ENCODE data around the gene XBP1. TPM values are rescaled to one million over a fixed set of nuclear protein-coding genes. Genes with fewer than 3 reads are reported as not detected.

XBP1 gene
- total and polyA plus RNA-seq, 4 donors: 303 to 705 (median 605) TPM

GRCh38 chr22:28830441-28830840 is 30.1 kb upstream of the XBP1 start:
- H3K9ac ChIP-seq (ENCODE audit: low read depth in 1 of 2, low read length in 2 of 2): no peak overlapping the region
- H3K27ac ChIP-seq (ENCODE audit: low read depth in 1 of 2, low read length in 2 of 2): peak overlapping the region in 1 of 2 donors; percentile 79
- H3K36me3 ChIP-seq (ENCODE audit: control insufficient read depth in 4 of 4, insufficient read depth in 3 of 4, low read depth in 1 of 4, low read length in 3 of 4): no peaks in the 10 kb centered on the region
- WGBS: 96% methylated on average over 3 of the region's 3 CpGs
- peaks cover 4 to 18% (median 14%) of the 10 kb centered on the region in 4 donors for H3K4me1 ChIP-seq (ENCODE audit: control insufficient read depth in 4 of 4, insufficient read depth in 4 of 4, low read length in 3 of 4)
- TF ChIP-seq FOXA2 (IDR thresholded peaks at IDR 0.05) (no peak), ATF3 (IDR thresholded peaks at IDR 0.05) (no peak), SP1 (IDR thresholded peaks at IDR 0.05) (no peak), EGR1 (IDR thresholded peaks at IDR 0.05; ENCODE audit: low read depth in 2 of 2) (no peak)
- no peaks in the 10 kb centered on the region for H3K9me3 ChIP-seq (ENCODE audit: control insufficient read depth in 4 of 4, low read length in 3 of 4)
- no peak for DNase-seq (ENCODE audit: low spot score)
- H3K27me3 ChIP-seq (ENCODE audit: control insufficient read depth in 4 of 4, insufficient read depth in 4 of 4, low read length in 3 of 4): no peaks in the 10 kb centered on the region
- H3K4me3 ChIP-seq (ENCODE audit: low read depth in 1 of 3, low read length in 3 of 3): no peak overlapping the region

- H3K9ac ChIP-seq (ENCODE audit: low read depth in 1 of 2, low read length in 2 of 2): peak overlapping the region in 1 of 2 donors; percentile 74
- DNase-seq (ENCODE audit: low spot score): peak; percentile 83
- no peaks in the 10 kb centered on the region for H3K9me3 ChIP-seq (ENCODE audit: control insufficient read depth in 4 of 4, low read length in 3 of 4)
- peak overlapping the region; percentile 67 to 79 for H3K27ac ChIP-seq (ENCODE audit: low read depth in 1 of 2, low read length in 2 of 2)
- H3K36me3 ChIP-seq (ENCODE audit: control insufficient read depth in 4 of 4, insufficient read depth in 3 of 4, low read depth in 1 of 4, low read length in 3 of 4): no peaks in the 10 kb centered on the region
- H3K4me1 ChIP-seq (ENCODE audit: control insufficient read depth in 4 of 4, insufficient read depth in 4 of 4, low read length in 3 of 4): peaks cover 4 to 18% (median 14%) of the 10 kb centered on the region in 4 donors
- TF ChIP-seq EGR1 (IDR thresholded peaks at IDR 0.05; ENCODE audit: low read depth in 2 of 2) (no peak), JUND (IDR thresholded peaks at IDR 0.05) (peak in 1 of 2 donors; percentile 13), GABPA (IDR thresholded peaks at IDR 0.05 in 1 of 2, conservative IDR thresholded peaks at IDR 0.05 in 1 of 2) (no peak), HNF4A (conservative IDR thresholded peaks at IDR 0.05) (peak; percentile 49 to 54), SP1 (IDR thresholded peaks at IDR 0.05) (peak; percentile 39), FOXA1 (IDR thresholded peaks at IDR 0.05) (no peak), ATF3 (IDR thresholded peaks at IDR 0.05) (no peak), RAD21 (IDR thresholded peaks at IDR 0.05) (peak; percentile 98 to 100), TAF1 (conservative IDR thresholded peaks at IDR 0.05) (no peak), RXRA (IDR thresholded peaks at IDR 0.05) (peak; percentile 51 to 69), FOXA2 (IDR thresholded peaks at IDR 0.05) (no peak), CTCF (IDR thresholded peaks at IDR 0.05; ENCODE audit: low read depth, low read length, missing input control) (peak; percentile 98), NR2F2 (IDR thresholded peaks at IDR 0.05) (no peak), HNF4G (IDR thresholded peaks at IDR 0.05) (no peak), YY1 (IDR thresholded peaks at IDR 0.05) (peak; percentile 78)
- TF ChIP-seq, protein P1, sequence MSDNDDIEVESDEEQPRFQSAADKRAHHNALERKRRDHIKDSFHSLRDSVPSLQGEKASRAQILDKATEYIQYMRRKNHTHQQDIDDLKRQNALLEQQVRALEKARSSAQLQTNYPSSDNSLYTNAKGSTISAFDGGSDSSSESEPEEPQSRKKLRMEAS (IDR thresholded peaks at IDR 0.05): peak; percentile 21
- TF ChIP-seq, protein P2, sequence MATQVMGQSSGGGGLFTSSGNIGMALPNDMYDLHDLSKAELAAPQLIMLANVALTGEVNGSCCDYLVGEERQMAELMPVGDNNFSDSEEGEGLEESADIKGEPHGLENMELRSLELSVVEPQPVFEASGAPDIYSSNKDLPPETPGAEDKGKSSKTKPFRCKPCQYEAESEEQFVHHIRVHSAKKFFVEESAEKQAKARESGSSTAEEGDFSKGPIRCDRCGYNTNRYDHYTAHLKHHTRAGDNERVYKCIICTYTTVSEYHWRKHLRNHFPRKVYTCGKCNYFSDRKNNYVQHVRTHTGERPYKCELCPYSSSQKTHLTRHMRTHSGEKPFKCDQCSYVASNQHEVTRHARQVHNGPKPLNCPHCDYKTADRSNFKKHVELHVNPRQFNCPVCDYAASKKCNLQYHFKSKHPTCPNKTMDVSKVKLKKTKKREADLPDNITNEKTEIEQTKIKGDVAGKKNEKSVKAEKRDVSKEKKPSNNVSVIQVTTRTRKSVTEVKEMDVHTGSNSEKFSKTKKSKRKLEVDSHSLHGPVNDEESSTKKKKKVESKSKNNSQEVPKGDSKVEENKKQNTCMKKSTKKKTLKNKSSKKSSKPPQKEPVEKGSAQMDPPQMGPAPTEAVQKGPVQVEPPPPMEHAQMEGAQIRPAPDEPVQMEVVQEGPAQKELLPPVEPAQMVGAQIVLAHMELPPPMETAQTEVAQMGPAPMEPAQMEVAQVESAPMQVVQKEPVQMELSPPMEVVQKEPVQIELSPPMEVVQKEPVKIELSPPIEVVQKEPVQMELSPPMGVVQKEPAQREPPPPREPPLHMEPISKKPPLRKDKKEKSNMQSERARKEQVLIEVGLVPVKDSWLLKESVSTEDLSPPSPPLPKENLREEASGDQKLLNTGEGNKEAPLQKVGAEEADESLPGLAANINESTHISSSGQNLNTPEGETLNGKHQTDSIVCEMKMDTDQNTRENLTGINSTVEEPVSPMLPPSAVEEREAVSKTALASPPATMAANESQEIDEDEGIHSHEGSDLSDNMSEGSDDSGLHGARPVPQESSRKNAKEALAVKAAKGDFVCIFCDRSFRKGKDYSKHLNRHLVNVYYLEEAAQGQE (IDR thresholded peaks at IDR 0.05): no peak
- TF ChIP-seq, protein P3, sequence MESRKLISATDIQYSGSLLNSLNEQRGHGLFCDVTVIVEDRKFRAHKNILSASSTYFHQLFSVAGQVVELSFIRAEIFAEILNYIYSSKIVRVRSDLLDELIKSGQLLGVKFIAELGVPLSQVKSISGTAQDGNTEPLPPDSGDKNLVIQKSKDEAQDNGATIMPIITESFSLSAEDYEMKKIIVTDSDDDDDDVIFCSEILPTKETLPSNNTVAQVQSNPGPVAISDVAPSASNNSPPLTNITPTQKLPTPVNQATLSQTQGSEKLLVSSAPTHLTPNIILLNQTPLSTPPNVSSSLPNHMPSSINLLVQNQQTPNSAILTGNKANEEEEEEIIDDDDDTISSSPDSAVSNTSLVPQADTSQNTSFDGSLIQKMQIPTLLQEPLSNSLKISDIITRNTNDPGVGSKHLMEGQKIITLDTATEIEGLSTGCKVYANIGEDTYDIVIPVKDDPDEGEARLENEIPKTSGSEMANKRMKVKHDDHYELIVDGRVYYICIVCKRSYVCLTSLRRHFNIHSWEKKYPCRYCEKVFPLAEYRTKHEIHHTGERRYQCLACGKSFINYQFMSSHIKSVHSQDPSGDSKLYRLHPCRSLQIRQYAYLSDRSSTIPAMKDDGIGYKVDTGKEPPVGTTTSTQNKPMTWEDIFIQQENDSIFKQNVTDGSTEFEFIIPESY (IDR thresholded peaks at IDR 0.05): no peak
- no peaks in the 10 kb centered on the region for H3K27me3 ChIP-seq (ENCODE audit: control insufficient read depth in 4 of 4, insufficient read depth in 4 of 4, low read length in 3 of 4)
- H3K4me3 ChIP-seq (ENCODE audit: low read depth in 1 of 3, low read length in 3 of 3): peak overlapping the region in 1 of 3 donors; percentile 4
- WGBS: 31% methylated on average over 12 of the region's 12 CpGs
Measured at GRCh38 chr22:28829358-28830181, 29.2 kb upstream of the XBP1 start.
